WTC11 (cell line): Measurements from ENCODE around the gene ATP13A4. TPM values are rescaled to one million over a fixed set of nuclear protein-coding genes. Genes with fewer than 3 reads are reported as not detected.
A peak's percentile ranks its signal among the peaks of the same experiment; 100 is the strongest.

Experiments
- ATAC-seq: fragments of 200-7000 bp; cut with Tn5 transposase; 2 replicates; pipeline ENCODE4 v1.10.0; 2021; ENCODE audit warnings: mild to moderate bottlenecking, moderate library complexity
- CTCF ChIA-PET: fragments of 300-600 bp; sonication (Branson Sonifier 250); formaldehyde crosslinking; loops from one replicate; lab custom pipeline; 2021; ENCODE audit warnings: antibody characterized with exemption; lab: Charles Lee
- POLR2A ChIA-PET: fragments of 350-600 bp; sonication (Branson Sonifier 250); formaldehyde crosslinking; loops from one replicate; lab custom pipeline; 2021; ENCODE audit warnings: antibody characterized with exemption; lab: Charles Lee
- DNase-seq: peaks from one replicate; pipeline ENCODE4 v3.0.0; 2021; ENCODE audit warnings: low spot score
- H3K27ac Mint-ChIP-seq: 2 replicates; pipeline ENCODE4 v1.8.0; 2021; ENCODE audit warnings: mixed read lengths
- H3K27me3 Mint-ChIP-seq: 2 replicates; pipeline ENCODE4 v1.8.0; 2021; ENCODE audit warnings: low read depth, mild to moderate bottlenecking, moderate library complexity, mixed read lengths
- H3K36me3 Mint-ChIP-seq: 2 replicates; pipeline ENCODE4 v1.8.0; 2021; ENCODE audit warnings: mixed read lengths
- H3K4me1 Mint-ChIP-seq: 2 replicates; pipeline ENCODE4 v1.8.0; 2022; ENCODE audit warnings: mixed read lengths
- H3K4me3 Mint-ChIP-seq: 2 replicates; pipeline ENCODE4 v1.8.0; 2021; ENCODE audit warnings: mild to moderate bottlenecking, moderate library complexity, mixed read lengths
- H3K9me3 Mint-ChIP-seq: 2 replicates; pipeline ENCODE4 v1.8.0; 2021; ENCODE audit warnings: mixed read lengths
- ATF6 ChIP-seq: sonication (generic); formaldehyde crosslinking; IDR thresholded peaks from 2 replicates; pipeline ENCODE4 v1.8.1; 2023; ENCODE audit warnings: mild to moderate bottlenecking, missing genetic modification reagents
- ETV6 ChIP-seq: sonication (generic); formaldehyde crosslinking; IDR thresholded peaks from 2 replicates; pipeline ENCODE4 v1.8.1; 2022; ENCODE audit warnings: mild to moderate bottlenecking, missing genetic modification reagents
- MYBL2 ChIP-seq: sonication (generic); formaldehyde crosslinking; IDR thresholded peaks from 2 replicates; pipeline ENCODE4 v1.8.1; 2023; ENCODE audit warnings: mild to moderate bottlenecking, moderate library complexity, missing genetic modification reagents
- NFE2L1 ChIP-seq: sonication (generic); formaldehyde crosslinking; IDR thresholded peaks from 2 replicates; pipeline ENCODE4 v1.8.1; 2023; ENCODE audit warnings: missing genetic modification reagents
- NFYB ChIP-seq: sonication (generic); formaldehyde crosslinking; conservative IDR thresholded peaks from 2 replicates; pipeline ENCODE4 v1.8.0; 2022; ENCODE audit warnings: low read depth, missing genetic modification reagents
- OVOL2 ChIP-seq: fragments of 250-450 bp; sonication (Bioruptor Pico); IDR thresholded peaks from 2 replicates; pipeline ENCODE4 v1.9.0; 2021; ENCODE audit warnings: mild to moderate bottlenecking, borderline replicate concordance
- RORB ChIP-seq: fragments of 250-450 bp; sonication (Bioruptor Pico); IDR thresholded peaks from 2 replicates; pipeline ENCODE4 v1.9.0; 2021; ENCODE audit warnings: mild to moderate bottlenecking
- SP1 ChIP-seq: sonication (generic); formaldehyde crosslinking; conservative IDR thresholded peaks from 2 replicates; pipeline ENCODE4 v1.8.1; 2022; ENCODE audit warnings: missing genetic modification reagents
- TEAD1 ChIP-seq: sonication (generic); formaldehyde crosslinking; IDR thresholded peaks from 2 replicates; pipeline ENCODE4 v1.8.0; 2022; ENCODE audit warnings: mild to moderate bottlenecking, missing genetic modification reagents
- ZBTB21 ChIP-seq: sonication (generic); formaldehyde crosslinking; IDR thresholded peaks from 2 replicates; pipeline ENCODE4 v1.8.1; 2023; ENCODE audit warnings: mild to moderate bottlenecking, missing genetic modification reagents, borderline replicate concordance
- ZNF138 ChIP-seq: sonication (generic); formaldehyde crosslinking; conservative IDR thresholded peaks from 2 replicates; pipeline ENCODE4 v1.8.1; 2022; ENCODE audit warnings: mild to moderate bottlenecking, moderate library complexity, missing genetic modification reagents
- ZNF232 ChIP-seq: sonication (generic); formaldehyde crosslinking; IDR thresholded peaks from 2 replicates; pipeline ENCODE4 v1.8.0; 2022; ENCODE audit warnings: mild to moderate bottlenecking, missing genetic modification reagents
- ZNF671 ChIP-seq: fragments of 250-450 bp; sonication (Bioruptor Pico); IDR thresholded peaks from 2 replicates; pipeline ENCODE4 v1.8.0; 2021; ENCODE audit warnings: mild to moderate bottlenecking
- total RNA-seq: library from RNA; stranded (reverse); gene quantifications from 3 replicates; pipeline ENCODE4 v1.2.3, GENCODE V29; 2021
- TF ChIP-seq, protein P1 (sequence below): sonication (generic); formaldehyde crosslinking; IDR thresholded peaks from 2 replicates; pipeline ENCODE4 v1.8.0; 2022; ENCODE audit warnings: mild to moderate bottlenecking, missing genetic modification reagents
- TF ChIP-seq, protein P2 (sequence below): fragments of 200-600 bp; IDR thresholded peaks from 2 replicates; pipeline ENCODE4 v1.8.0; 2022; ENCODE audit warnings: antibody characterized with exemption
- TF ChIP-seq, protein P3 (sequence below): sonication (generic); formaldehyde crosslinking; IDR thresholded peaks from 2 replicates; pipeline ENCODE4 v1.8.0; 2022; ENCODE audit warnings: missing genetic modification reagents
- TF ChIP-seq, protein P4 (sequence below): sonication (generic); formaldehyde crosslinking; IDR thresholded peaks from 2 replicates; pipeline ENCODE4 v1.8.0; 2023; ENCODE audit warnings: missing genetic modification reagents

The ATP13A4 gene
- total RNA-seq, 1 experiment from 2014 or later: 0.20 TPM

GRCh38 chr3:193391902-193392301 is 162.8 kb downstream of the ATP13A4 start:
- no peak overlapping the region for H3K27ac Mint-ChIP-seq
- CTCF ChIA-PET: no interaction called here
- no peak overlapping the region for H3K4me3 Mint-ChIP-seq
- DNase-seq (no peak), ATAC-seq (peak; percentile 16)
- peaks cover 27% of the 10 kb centered on the region for H3K9me3 Mint-ChIP-seq
- peaks cover 54% of the 10 kb centered on the region for H3K4me1 Mint-ChIP-seq
- POLR2A ChIA-PET: no interaction called here
- 0 out of 2 replicates have a peak, but pooled peaks cover 6% of the 10 kb centered on the region for H3K36me3 Mint-ChIP-seq
- H3K27me3 Mint-ChIP-seq: peaks cover 4% of the 10 kb centered on the region; the same call in 1 of the 2 replicates
- TF ChIP-seq OVOL2 (CRISPR knock-in tag) (no peak), MYBL2 (CRISPR knock-in tag) (no peak), ZNF138 (CRISPR knock-in tag) (no peak)

DNA sequence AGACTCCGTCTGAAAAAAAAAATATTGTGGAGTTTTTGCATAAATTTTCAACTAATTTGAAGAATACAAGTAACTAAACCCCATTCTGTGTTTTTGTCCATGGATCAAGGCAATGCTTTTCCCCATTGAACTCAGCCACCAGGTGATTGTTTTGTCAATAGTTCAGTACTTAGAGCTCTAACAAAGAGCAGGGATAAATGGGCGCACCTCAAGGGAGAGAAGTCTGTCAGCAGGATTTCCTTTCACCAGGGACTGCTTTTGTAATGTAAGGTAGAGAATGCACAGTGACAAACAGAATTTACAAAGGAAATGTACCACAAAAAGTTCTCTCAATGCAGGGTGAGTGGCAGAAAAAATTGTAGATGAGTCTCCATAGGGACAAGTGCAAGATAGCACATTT is 165.4 kb downstream of the ATP13A4 start:
- Mint-ChIP-seq H3K36me3 (0 out of 2 replicates have a peak, but pooled peaks cover 3% of the 10 kb centered on the region), H3K27ac (peak overlapping the region; percentile 80), H3K4me3 (peak overlapping the region; percentile 16; the same call in 1 of the 2 replicates), H3K27me3 (no peaks in the 10 kb centered on the region), H3K4me1 (peaks cover 54% of the 10 kb centered on the region), H3K9me3 (peaks cover 14% of the 10 kb centered on the region)
- POLR2A ChIA-PET: interaction anchor here (0.5 kb wide), 1 partner anchor 97 kb away, joined by 4 read pairs; no protein-coding TSS in a partner anchor
- ATAC-seq (peak; percentile 91), DNase-seq (no peak)
- TF ChIP-seq, protein P1, sequence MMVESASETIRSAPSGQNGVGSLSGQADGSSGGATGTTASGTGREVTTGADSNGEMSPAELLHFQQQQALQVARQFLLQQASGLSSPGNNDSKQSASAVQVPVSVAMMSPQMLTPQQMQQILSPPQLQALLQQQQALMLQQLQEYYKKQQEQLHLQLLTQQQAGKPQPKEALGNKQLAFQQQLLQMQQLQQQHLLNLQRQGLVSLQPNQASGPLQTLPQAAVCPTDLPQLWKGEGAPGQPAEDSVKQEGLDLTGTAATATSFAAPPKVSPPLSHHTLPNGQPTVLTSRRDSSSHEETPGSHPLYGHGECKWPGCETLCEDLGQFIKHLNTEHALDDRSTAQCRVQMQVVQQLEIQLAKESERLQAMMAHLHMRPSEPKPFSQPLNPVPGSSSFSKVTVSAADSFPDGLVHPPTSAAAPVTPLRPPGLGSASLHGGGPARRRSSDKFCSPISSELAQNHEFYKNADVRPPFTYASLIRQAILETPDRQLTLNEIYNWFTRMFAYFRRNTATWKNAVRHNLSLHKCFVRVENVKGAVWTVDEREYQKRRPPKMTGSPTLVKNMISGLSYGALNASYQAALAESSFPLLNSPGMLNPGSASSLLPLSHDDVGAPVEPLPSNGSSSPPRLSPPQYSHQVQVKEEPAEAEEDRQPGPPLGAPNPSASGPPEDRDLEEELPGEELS: peak; percentile 64; the same call in 1 of the 2 replicates
- TF ChIP-seq SP1 (CRISPR knock-in tag) (no peak), NFE2L1 (CRISPR knock-in tag) (no peak), ZBTB21 (no peak), ZNF138 (CRISPR knock-in tag) (no peak)
- CTCF ChIA-PET: interaction anchor here (0.5 to 1.0 kb wide), 3 partner anchors 74 to 183 kb away, joined by 3 to 4 read pairs (median 3); no protein-coding TSS in a partner anchor

GRCh38 chr3:193388361-193388760 is 166.3 kb downstream of the ATP13A4 start:
- no peak for DNase-seq
- no peak for ATAC-seq
- TF ChIP-seq ZBTB21 (no peak), NFYB (CRISPR knock-in tag) (no peak)
- TF ChIP-seq, protein P2, sequence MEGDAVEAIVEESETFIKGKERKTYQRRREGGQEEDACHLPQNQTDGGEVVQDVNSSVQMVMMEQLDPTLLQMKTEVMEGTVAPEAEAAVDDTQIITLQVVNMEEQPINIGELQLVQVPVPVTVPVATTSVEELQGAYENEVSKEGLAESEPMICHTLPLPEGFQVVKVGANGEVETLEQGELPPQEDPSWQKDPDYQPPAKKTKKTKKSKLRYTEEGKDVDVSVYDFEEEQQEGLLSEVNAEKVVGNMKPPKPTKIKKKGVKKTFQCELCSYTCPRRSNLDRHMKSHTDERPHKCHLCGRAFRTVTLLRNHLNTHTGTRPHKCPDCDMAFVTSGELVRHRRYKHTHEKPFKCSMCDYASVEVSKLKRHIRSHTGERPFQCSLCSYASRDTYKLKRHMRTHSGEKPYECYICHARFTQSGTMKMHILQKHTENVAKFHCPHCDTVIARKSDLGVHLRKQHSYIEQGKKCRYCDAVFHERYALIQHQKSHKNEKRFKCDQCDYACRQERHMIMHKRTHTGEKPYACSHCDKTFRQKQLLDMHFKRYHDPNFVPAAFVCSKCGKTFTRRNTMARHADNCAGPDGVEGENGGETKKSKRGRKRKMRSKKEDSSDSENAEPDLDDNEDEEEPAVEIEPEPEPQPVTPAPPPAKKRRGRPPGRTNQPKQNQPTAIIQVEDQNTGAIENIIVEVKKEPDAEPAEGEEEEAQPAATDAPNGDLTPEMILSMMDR: no peak
- ChIA-PET POLR2A (no interaction called here), CTCF (interaction anchor here (1.0 kb wide), 1 partner anchor 173 kb away, joined by 3 read pairs; no protein-coding TSS in a partner anchor)
- Mint-ChIP-seq H3K4me1 (peaks cover 59% of the 10 kb centered on the region), H3K27me3 (no peaks in the 10 kb centered on the region), H3K9me3 (peaks cover 7% of the 10 kb centered on the region; the same call in 1 of the 2 replicates), H3K27ac (peak overlapping the region; percentile 5), H3K4me3 (no peak overlapping the region), H3K36me3 (0 out of 2 replicates have a peak, but pooled peaks cover 3% of the 10 kb centered on the region)

GRCh38 chr3:193387596-193387995 is 167.1 kb downstream of the ATP13A4 start:
- Mint-ChIP-seq H3K36me3 (0 out of 2 replicates have a peak, but pooled peaks cover 3% of the 10 kb centered on the region), H3K27me3 (no peaks in the 10 kb centered on the region)
- no peak for DNase-seq

More at GRCh38 chr3:193387596-193387995, 167.1 kb downstream of the ATP13A4 start:
- no peak overlapping the region for H3K4me3 Mint-ChIP-seq
- POLR2A ChIA-PET: no interaction called here
- H3K27ac Mint-ChIP-seq: no peak overlapping the region
- ATAC-seq: no peak
- peaks cover 60% of the 10 kb centered on the region for H3K4me1 Mint-ChIP-seq
- H3K9me3 Mint-ChIP-seq: peaks cover 4% of the 10 kb centered on the region
- TF ChIP-seq, protein P3, sequence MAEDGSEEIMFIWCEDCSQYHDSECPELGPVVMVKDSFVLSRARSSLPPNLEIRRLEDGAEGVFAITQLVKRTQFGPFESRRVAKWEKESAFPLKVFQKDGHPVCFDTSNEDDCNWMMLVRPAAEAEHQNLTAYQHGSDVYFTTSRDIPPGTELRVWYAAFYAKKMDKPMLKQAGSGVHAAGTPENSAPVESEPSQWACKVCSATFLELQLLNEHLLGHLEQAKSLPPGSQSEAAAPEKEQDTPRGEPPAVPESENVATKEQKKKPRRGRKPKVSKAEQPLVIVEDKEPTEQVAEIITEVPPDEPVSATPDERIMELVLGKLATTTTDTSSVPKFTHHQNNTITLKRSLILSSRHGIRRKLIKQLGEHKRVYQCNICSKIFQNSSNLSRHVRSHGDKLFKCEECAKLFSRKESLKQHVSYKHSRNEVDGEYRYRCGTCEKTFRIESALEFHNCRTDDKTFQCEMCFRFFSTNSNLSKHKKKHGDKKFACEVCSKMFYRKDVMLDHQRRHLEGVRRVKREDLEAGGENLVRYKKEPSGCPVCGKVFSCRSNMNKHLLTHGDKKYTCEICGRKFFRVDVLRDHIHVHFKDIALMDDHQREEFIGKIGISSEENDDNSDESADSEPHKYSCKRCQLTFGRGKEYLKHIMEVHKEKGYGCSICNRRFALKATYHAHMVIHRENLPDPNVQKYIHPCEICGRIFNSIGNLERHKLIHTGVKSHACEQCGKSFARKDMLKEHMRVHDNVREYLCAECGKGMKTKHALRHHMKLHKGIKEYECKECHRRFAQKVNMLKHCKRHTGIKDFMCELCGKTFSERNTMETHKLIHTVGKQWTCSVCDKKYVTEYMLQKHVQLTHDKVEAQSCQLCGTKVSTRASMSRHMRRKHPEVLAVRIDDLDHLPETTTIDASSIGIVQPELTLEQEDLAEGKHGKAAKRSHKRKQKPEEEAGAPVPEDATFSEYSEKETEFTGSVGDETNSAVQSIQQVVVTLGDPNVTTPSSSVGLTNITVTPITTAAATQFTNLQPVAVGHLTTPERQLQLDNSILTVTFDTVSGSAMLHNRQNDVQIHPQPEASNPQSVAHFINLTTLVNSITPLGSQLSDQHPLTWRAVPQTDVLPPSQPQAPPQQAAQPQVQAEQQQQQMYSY (CRISPR knock-in tag): no peak
- TF ChIP-seq RORB (CRISPR knock-in tag): no peak
- TF ChIP-seq ZNF232 (CRISPR knock-in tag): no peak
- no peak for TF ChIP-seq ATF6
- TF ChIP-seq ETV6: no peak
- TF ChIP-seq ZNF671: no peak
- TF ChIP-seq TEAD1 (CRISPR knock-in tag): no peak
- TF ChIP-seq, protein P4, sequence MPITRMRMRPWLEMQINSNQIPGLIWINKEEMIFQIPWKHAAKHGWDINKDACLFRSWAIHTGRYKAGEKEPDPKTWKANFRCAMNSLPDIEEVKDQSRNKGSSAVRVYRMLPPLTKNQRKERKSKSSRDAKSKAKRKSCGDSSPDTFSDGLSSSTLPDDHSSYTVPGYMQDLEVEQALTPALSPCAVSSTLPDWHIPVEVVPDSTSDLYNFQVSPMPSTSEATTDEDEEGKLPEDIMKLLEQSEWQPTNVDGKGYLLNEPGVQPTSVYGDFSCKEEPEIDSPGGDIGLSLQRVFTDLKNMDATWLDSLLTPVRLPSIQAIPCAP (CRISPR knock-in tag): no peak
- TF ChIP-seq, all 79 proteins: peak for 0
- CTCF ChIA-PET: no interaction called here
